Lung microvascular endothelial cell (primary cell): ENCODE measurements around the gene MAMLD1. TPM values are rescaled to one million over a fixed set of nuclear protein-coding genes. Genes with fewer than 3 reads are reported as not detected.
A peak's percentile ranks its signal among the peaks of the same experiment; 100 is the strongest.

Experiments
- DNase-seq, 2 donors: peaks; one replicate each; pipeline versions ENCODE4 v3.0.0 to v3.0.0-alpha.2; 2010; ENCODE audit warnings: low read depth in 2 of 2
- total RNA-seq: library from RNA; depleted of rRNA; stranded (reverse); fragments of >200 nt; gene quantifications from 2 replicates; pipeline ENCODE4 v1.2.1, GENCODE V29; 2014

Gene MAMLD1
- total RNA-seq, 1 donor from 2014 or later, result 0.79 TPM

DNA sequence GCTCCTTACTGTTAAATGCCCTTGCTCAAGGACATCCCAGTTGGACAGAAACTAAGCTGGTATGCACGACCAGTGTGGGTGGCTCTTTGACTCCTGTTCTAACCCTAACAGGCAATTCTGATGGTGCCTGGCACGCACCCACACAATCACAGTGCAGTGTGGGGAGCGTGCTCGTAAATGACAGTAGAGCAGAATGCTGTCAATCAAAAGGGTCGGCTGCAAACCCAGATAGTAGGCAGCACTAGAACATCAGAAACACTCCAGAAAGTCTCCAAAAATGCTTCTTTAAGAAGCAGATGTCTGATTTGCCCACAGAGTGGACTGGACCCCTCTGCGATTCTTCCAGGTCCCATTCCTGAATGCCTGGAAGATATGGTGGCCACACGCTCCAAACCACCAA is 167.7 kb downstream of the MAMLD1 start:
- DNase-seq, result no peak

DNA sequence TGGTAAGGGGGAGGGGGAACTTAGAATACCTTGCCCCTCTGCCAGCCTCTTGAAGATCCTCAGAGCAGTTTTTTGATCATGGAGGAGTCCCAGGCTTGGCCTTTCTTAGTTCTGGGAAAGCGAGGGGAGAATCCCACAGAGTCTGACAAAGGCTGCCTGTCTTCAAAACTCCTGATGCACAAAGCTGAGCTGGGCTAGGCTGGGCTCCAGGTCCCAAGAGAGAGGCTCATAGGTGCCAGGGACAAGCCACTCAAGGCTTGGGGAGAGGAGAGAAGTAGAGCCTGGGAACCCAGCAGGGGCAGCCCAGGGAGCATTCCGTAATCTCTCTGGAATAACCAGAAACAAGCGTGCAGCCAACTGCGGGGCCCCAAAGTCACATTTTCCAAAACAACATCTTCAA is 168.3 kb downstream of the MAMLD1 start:
- DNase-seq, result no peak

DNA sequence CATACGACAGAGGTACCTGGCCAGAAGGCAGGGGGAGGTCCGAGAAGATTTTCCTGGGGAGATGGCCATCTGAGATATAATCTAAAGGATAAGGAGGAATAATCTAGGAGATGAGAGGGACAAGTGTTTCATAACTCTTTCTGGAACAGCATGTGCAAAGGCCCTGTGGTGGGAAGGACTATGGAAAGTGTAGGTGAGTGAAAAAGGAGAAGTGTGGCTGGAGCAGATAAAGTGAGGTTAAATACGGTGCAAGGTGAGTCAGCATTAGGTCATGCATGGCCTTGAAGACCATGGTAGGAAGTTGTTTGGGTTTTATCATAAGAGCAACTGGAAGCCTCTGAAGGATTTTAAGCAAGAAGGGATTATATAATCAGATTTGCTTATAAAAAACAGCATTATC is 170.7 kb downstream of the MAMLD1 start:
- DNase-seq, result no peak

DNA sequence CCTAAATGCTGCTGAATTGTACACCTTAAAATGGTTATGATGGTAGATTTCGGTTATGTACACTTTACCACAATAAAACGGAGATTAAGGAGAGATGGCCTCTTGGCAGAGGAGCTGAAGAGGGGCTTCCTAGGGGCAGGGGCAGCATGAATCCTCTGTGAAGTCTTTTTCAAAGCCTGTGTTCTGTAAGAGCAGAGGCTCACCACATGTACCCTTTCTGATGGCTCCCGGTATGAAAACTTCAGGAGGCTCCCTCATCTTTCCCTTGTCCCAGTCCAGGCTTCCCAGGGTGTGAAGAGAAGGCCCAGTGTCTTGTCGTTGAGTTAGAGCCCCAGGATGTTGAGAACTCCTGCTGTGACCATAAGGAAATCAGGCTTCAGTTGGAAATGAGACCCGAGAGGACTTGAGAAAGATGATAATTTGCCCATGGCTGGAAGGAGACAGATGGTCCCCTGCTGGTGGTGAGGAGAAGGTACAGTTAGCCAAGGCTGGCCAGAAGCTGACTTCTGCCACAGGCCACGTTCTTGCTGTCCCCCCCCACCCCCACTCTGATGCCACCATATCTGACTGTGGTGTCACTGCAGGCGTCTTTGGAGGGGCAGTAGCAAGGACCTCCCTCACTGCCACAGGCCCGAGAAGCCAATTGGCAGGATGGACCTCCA is 173.5 kb downstream of the MAMLD1 start:
- peak; percentile 11 to 17 for DNase-seq

DNA sequence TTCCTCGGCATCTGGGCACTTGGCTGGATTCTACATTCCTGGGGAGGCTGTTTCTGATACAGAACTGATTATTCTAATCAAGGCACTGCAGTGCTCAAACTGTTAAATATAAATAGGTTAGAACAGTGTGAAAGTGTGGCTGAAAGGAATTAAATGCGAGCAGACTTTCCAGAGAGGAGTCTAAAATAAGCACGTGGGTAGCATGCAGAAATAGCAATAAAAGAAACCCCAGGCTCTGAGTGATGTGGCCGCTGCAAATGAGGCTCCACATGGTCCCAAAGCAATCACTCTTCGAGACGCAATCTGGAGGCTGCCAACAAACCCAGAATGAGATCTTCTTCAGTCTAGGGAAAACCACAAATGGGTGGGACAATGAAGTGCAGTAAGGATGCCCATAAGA is 174.7 kb downstream of the MAMLD1 start:
- DNase-seq, result no peak

DNA sequence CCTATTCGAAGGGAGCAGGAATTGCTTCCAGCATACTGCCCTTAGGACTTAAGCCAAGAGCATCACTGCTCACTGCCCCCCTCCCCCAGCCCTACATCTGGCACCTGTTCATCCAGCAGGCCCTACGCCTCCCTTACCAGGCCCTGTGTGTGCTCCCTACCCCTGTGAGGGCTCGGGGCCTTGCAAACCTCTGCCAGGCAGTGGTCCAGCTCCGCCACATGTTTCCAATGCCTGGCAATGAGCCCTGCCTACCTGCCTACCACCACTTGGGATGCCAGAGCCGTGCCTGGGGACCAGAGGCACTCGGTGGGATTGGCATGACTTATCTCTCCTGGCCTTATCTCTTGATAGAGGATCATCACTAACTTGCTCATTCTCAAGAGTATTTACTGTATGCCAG is 177.8 kb downstream of the MAMLD1 start:
- no peak for DNase-seq

DNA sequence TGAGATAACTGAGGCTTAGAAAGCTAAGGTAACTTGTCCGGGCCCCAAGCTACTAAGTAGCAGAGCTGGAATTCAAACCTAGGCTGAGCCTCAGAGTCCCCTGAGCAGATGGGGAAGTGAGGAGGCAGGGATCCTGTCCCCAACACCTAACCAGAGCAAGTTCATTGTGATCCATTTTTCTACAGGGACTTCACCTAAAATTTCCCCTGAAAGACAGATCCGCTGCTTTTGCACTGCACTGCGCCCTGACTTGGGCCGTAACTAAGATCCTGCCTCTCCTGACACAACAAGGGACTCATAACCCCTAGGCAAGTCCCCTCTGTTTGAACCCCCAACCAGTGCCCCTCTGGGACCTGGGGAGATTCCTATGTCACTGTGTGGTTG is 179.7 kb downstream of the MAMLD1 start:
- no peak for DNase-seq

DNA sequence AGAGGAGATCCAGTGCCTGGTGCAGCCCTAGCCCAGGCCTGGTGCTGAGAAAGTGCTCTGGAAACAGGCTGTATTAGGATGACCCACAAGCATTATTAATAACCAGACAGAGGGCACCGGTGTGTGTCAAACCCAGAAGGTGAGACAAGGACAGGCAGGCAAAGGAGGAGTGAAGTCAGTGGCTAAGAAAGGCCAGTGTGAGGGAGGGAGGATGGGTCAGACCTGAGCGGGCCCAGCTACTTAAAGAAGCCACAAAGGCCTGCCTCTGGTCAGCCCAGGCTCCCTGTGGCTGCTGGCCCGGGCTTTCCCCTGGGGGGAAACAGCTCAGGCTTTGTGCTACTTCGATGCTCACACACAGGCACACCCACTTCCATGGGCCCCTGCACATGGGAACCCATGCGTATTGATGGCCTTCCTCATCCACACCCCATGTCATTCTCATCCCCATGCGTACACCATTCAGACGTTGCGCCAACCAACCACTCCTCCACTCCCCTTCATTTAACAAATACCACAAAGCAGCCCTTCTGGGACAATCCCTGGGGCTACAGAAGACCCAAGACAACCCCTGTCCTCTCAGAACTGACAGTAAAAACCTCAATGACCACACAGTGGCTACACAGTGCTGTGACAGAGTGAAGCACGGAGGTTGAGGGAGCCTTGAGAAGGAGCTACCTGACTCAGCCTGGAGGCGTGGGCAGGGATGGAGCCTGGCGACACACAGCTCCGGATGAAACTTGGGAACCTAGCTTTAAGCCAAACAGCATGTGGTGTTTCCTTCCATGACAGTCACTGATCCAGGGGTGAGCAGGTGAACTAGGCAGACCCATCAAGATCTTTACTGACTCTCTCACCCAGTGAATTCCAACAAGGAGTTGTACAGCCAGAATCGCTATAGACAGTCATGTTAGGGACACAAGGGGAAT is 180.4 kb downstream of the MAMLD1 start:
- DNase-seq, result no peak

DNA sequence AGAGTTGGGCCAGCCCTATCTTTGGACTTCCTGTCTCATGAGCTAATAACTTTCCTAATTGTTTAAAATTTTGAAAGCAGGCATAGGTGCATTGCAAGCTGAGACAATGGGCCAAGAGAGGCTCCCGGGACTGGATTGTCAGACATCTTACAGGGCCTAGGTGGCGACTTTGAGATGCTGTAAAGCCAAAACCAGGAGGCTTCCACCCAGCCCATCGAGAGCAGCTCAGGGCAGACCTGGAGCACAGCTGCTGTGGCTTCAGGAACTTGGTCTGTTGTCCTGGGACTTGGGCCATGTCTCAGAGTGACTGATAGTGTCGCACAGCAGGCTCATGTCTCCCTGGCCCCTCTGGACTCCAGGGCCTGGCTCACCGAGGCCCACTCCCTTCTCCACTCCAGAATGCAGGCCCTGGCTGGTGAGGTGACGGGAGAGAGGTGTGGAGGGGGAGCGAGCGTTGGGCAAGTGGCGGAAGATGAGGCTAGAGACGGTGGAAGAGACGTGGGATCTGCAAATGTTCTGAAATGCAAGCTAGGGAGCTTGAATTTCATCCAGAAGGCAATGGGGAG is 181.2 kb downstream of the MAMLD1 start:
- DNase-seq, result peak in 1 of 2 donors; percentile 21

DNA sequence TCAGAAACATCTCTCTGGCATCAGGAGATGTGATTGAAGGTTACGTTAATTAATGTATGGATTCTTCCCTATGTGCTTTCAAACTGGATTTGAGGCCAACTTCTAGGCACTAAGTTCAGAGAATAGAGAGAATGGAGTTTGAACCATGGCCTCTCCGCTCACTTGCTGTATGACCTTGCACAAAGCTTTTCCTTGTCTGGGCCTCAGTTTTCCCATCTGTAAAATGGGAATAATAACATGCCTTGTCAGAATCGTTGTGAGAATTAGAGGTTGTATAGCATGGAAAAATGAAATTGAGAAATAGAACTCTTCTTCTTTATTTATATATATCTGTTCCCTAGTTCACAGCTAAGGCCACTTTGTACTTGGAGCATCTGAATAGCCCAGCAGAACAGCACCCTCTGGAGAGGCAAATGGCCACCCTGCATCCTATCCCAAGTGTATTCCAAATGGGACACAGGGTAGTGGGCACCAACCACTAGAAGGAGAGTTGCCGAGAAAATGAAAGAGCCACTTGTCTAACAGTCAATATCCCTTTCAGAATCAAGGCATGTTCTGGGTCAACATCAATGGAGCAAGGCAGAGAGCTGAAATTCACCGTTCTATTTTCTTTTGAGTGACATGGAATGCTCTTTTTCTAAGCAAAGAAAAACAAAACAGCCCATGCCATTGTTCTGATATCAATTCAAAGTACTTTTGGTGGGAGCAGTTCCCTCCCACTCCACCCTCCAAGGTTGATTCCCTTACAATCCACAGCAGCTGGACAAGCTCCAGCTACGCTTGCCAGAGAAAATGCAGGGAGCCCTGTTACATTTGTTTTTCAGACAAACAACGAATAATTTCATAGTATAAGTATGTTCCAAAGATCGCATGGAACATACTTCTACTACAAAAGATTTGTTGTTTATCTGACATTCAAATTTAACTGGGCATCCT is 182.0 kb downstream of the MAMLD1 start:
- peak in 1 of 2 donors; percentile 12 for DNase-seq

DNA sequence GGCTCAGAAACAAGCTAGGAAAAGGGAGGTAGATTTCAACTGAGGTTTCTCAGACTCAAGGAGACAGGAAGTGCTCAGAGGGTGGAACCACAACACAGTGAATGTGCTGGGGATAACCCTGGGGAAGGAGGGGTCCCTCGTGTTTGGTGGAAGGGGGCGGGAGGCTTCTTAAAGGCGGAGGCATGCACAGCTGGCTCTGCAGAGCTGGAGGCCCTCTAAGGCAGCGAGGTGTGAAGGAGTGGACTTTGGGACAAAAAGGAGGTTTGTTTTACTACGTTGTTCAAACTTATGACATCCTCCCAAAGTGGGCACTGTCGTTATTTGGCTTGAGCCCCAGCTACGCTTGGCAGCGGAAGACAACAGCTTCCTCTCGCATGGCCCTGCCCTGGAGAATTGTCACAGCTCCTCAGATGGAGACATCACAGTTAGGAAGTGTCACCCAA is 183.6 kb downstream of the MAMLD1 start:
- no peak for DNase-seq

DNA sequence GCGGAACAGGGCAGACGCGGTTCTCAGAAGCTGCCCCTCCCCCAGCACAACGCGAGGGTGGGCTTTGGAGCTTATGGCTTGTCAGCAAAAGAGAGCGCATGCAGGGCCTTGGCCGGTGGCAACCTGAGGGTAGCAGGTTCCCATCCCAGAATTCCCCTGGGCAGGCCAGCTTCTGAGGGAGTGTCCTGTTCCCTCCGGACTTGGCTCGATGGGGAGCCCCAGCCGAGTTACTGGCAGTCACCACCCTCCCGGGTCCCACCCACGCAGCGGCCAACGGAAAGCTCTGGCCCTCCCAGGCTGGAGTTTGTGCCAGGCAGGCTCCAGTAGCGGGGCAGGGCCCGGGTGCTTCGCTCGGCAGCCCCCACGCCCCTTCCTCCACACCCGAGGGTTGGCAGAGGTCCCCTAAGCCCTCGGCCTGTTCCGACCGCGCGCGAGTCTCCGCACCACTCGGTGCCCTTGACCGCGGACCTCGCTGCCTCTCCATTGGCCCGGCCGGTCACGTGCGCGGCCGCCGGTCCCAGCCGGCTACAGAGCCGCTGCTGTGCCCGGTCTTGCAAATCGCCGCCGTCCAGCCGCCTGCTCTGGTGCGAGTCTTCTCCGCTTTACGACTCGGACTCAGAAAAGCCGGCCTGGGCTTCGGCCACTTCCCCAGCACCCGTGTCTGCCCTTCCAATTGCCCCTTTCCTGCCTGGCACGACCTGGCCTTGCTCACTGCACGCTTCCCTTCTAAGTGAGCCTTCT is 184.4 kb downstream of the MAMLD1 start:
- peak; percentile 52 to 53 for DNase-seq

DNA sequence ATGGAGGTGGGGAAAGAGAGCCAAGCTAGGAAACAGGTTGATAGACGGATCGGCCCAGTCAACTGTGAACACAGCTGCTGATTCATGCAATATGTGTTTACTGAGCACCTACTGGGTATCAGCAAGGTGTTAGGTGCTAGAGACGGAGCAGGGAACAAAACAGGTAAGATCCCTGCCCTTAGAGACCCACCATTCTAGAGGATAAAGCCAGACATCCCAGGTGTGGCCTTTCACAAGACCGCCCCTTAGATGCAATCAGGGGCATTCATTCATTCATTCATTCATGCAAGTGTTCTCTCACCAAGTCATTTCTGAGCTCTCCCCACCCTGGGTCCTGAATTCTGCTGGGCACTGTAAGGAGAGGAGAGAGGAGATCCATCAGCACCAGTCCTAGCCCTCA is 185.1 kb downstream of the MAMLD1 start:
- DNase-seq, result no peak

DNA sequence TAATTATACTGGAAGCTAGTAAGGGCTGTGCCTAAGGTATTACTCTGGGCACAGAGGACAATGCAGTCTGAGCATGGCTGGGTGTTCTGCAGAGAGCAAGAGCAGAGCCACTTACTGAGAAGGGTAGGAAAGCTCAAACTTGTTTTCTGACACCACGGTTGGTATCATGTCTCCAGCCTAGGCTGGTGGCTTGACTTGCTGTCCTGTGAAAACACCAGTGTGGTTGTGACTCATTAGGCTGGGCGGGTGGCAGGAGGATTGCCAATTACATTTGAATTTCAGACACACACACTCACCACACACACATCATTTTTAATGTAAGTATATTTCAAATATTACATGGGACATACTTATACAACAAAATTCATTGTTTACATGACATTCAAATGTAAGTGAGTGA is 185.6 kb downstream of the MAMLD1 start:
- DNase-seq, result no peak

DNA sequence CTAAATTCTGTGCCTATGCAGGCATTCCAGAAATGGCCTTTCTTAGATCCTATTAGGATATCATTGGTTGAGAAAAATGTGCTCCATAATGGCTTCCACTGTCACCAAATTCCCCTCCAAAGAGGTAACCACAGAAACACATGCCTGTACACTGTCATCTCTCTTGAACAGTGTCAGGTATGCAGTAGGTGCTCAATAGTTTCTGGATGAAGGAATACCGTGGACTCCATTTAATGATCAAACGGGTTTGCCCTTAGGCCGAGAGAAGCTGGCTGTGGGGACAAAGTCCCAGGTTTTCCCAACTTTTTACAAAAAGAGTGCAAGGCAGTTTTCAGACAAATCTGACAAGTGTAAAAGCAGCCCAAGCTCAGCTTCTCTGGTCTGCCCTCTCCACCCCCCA is 188.8 kb downstream of the MAMLD1 start:
- DNase-seq, result no peak

DNA sequence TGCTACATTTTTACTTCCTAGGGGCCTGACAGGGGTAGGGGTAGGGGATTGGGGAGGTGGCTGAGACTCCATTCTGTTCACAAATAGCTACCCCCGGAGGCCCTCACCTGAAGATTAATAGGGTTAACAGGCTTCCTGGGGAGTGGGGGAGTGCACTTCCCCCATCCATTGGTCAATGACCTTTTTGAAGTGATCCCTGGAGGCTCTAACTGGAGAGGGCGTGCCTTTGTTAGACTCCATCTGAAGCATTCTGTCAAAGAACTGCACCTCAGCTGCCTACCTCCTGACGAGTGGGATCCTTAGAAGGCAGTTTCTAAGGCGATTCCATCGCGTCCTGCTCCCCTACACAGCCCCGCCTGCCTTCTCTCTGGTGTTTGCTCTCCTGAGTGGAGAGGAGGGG is 195.3 kb downstream of the MAMLD1 start:
- no peak for DNase-seq

Other genes starting within 250 kb of the MAMLD1 start
- 12.0 and 26.0 TPM in 2 replicates for gene MTM1, start 205.3 kb downstream of the MAMLD1 start, total RNA-seq